Measurements from ENCODE around the gene BMP6. TPM values are rescaled to one million over a fixed set of nuclear protein-coding genes. Genes with fewer than 3 reads are reported as not detected.

The BMP6 gene
- total and polyA plus RNA-seq, 9 donors: 0.51 to 2.4 (median 1.4) TPM

GRCh38 chr6:7763881-7764280, 38.0 kb downstream of the BMP6 start:
- H3K36me3 ChIP-seq (ENCODE audit: control insufficient read depth, insufficient read depth, low read length): no peaks in the 10 kb centered on the region
- H3K4me1 ChIP-seq (ENCODE audit: control insufficient read depth, insufficient read depth, low read length): peaks cover 10% of the 10 kb centered on the region
- whole genome bisulfite sequencing (ENCODE audit: insufficient coverage): 24% methylated on average over 6 of the region's 9 CpGs
- H3K27ac ChIP-seq (ENCODE audit: low read length): peak overlapping the region; percentile 20
- DNase-seq: peak; percentile 83
- H3K27me3 ChIP-seq (ENCODE audit: control insufficient read depth, insufficient read depth, low read length): peaks cover 3% of the 10 kb centered on the region
- H3K4me3 ChIP-seq (ENCODE audit: low read length): no peak overlapping the region
- H3K9me3 ChIP-seq (replicated peaks; ENCODE audit: control insufficient read depth, low read depth, low read length): peaks cover 3% of the 10 kb centered on the region

GRCh38 chr6:7765575-7766325, 39.9 kb downstream of the BMP6 start:
- H3K4me3 ChIP-seq (ENCODE audit: low read length): no peak overlapping the region

GRCh38 chr6:7769702-7770101, 43.8 kb downstream of the BMP6 start:
- Histone ChIP-seq H3K9me3 (replicated peaks; ENCODE audit: control insufficient read depth, low read depth, low read length) (peaks cover 3% of the 10 kb centered on the region), H3K4me3 (ENCODE audit: low read length) (no peak overlapping the region)
- no CpG with 5 or more reads among the region's 3 CpGs for WGBS (ENCODE audit: insufficient coverage)

More at GRCh38 chr6:7765575-7766325, 39.9 kb downstream of the BMP6 start:
- H3K9me3 ChIP-seq (replicated peaks; ENCODE audit: control insufficient read depth, low read depth, low read length): peaks cover 3% of the 10 kb centered on the region
- peak; percentile 32 for DNase-seq
- no peak overlapping the region for H3K27ac ChIP-seq (ENCODE audit: low read length)
- peaks cover 10% of the 10 kb centered on the region for H3K4me1 ChIP-seq (ENCODE audit: control insufficient read depth, insufficient read depth, low read length)
- no peaks in the 10 kb centered on the region for H3K36me3 ChIP-seq (ENCODE audit: control insufficient read depth, insufficient read depth, low read length)
- WGBS (ENCODE audit: insufficient coverage): 45% methylated on average over 8 of the region's 10 CpGs
- peaks cover 3% of the 10 kb centered on the region for H3K27me3 ChIP-seq (ENCODE audit: control insufficient read depth, insufficient read depth, low read length)

GRCh38 chr6:7770111-7770510, 44.2 kb downstream of the BMP6 start:
- 18% methylated on average over 3 of the region's 4 CpGs for WGBS (ENCODE audit: insufficient coverage)
- no peak overlapping the region for H3K4me3 ChIP-seq (ENCODE audit: low read length)
- DNase-seq: peak; percentile 15

More at GRCh38 chr6:7769702-7770101, 43.8 kb downstream of the BMP6 start:
- no peak overlapping the region for H3K27ac ChIP-seq (ENCODE audit: low read length)
- no peaks in the 10 kb centered on the region for H3K36me3 ChIP-seq (ENCODE audit: control insufficient read depth, insufficient read depth, low read length)
- peaks cover 3% of the 10 kb centered on the region for H3K27me3 ChIP-seq (ENCODE audit: control insufficient read depth, insufficient read depth, low read length)
- no peak for DNase-seq
- H3K4me1 ChIP-seq (ENCODE audit: control insufficient read depth, insufficient read depth, low read length): no peaks in the 10 kb centered on the region

GRCh38 chr6:7770601-7771000, 44.7 kb downstream of the BMP6 start:
- no peak for DNase-seq
- Histone ChIP-seq H3K27ac (ENCODE audit: low read length) (no peak overlapping the region), H3K27me3 (ENCODE audit: control insufficient read depth, insufficient read depth, low read length) (peaks cover 3% of the 10 kb centered on the region), H3K4me3 (ENCODE audit: low read length) (no peak overlapping the region), H3K4me1 (ENCODE audit: control insufficient read depth, insufficient read depth, low read length) (no peaks in the 10 kb centered on the region), H3K9me3 (replicated peaks; ENCODE audit: control insufficient read depth, low read depth, low read length) (peaks cover 2% of the 10 kb centered on the region), H3K36me3 (ENCODE audit: control insufficient read depth, insufficient read depth, low read length) (no peaks in the 10 kb centered on the region)
- 80% methylated on average over 1 of the region's 3 CpGs for WGBS (ENCODE audit: insufficient coverage)

More at GRCh38 chr6:7770111-7770510, 44.2 kb downstream of the BMP6 start:
- Histone ChIP-seq H3K4me1 (ENCODE audit: control insufficient read depth, insufficient read depth, low read length) (no peaks in the 10 kb centered on the region), H3K27me3 (ENCODE audit: control insufficient read depth, insufficient read depth, low read length) (peaks cover 3% of the 10 kb centered on the region), H3K9me3 (replicated peaks; ENCODE audit: control insufficient read depth, low read depth, low read length) (peaks cover 3% of the 10 kb centered on the region), H3K36me3 (ENCODE audit: control insufficient read depth, insufficient read depth, low read length) (no peaks in the 10 kb centered on the region), H3K27ac (ENCODE audit: low read length) (no peak overlapping the region)

GRCh38 chr6:7773322-7773721, 47.4 kb downstream of the BMP6 start:
- Histone ChIP-seq H3K27ac (ENCODE audit: low read length) (no peak overlapping the region), H3K36me3 (ENCODE audit: control insufficient read depth, insufficient read depth, low read length) (no peaks in the 10 kb centered on the region), H3K4me1 (ENCODE audit: control insufficient read depth, insufficient read depth, low read length) (no peaks in the 10 kb centered on the region), H3K27me3 (ENCODE audit: control insufficient read depth, insufficient read depth, low read length) (peaks cover 2% of the 10 kb centered on the region), H3K4me3 (ENCODE audit: low read length) (no peak overlapping the region), H3K9me3 (replicated peaks; ENCODE audit: control insufficient read depth, low read depth, low read length) (no peaks in the 10 kb centered on the region)
- DNase-seq: no peak
- 64% methylated on average over 2 of the region's 3 CpGs for WGBS (ENCODE audit: insufficient coverage)

- Histone ChIP-seq H3K27ac (ENCODE audit: low read length) (no peak overlapping the region), H3K9me3 (replicated peaks; ENCODE audit: control insufficient read depth, low read depth, low read length) (no peaks in the 10 kb centered on the region), H3K4me1 (ENCODE audit: control insufficient read depth, insufficient read depth, low read length) (no peaks in the 10 kb centered on the region), H3K36me3 (ENCODE audit: control insufficient read depth, insufficient read depth, low read length) (no peaks in the 10 kb centered on the region), H3K27me3 (ENCODE audit: control insufficient read depth, insufficient read depth, low read length) (peaks cover 2% of the 10 kb centered on the region), H3K4me3 (ENCODE audit: low read length) (no peak overlapping the region)
- DNase-seq: no peak
- WGBS (ENCODE audit: insufficient coverage): 80% methylated on average over 2 of the region's 9 CpGs
Observed at GRCh38 chr6:7773914-7774313, 48.0 kb downstream of the BMP6 start.

GRCh38 chr6:7776509-7776908, 50.6 kb downstream of the BMP6 start:
- no peaks in the 10 kb centered on the region for H3K36me3 ChIP-seq (ENCODE audit: control insufficient read depth, insufficient read depth, low read length)
- H3K27ac ChIP-seq (ENCODE audit: low read length): no peak overlapping the region
- no peaks in the 10 kb centered on the region for H3K4me1 ChIP-seq (ENCODE audit: control insufficient read depth, insufficient read depth, low read length)
- no CpG with 5 or more reads among the region's 2 CpGs for WGBS (ENCODE audit: insufficient coverage)
- no peaks in the 10 kb centered on the region for H3K9me3 ChIP-seq (replicated peaks; ENCODE audit: control insufficient read depth, low read depth, low read length)
- H3K27me3 ChIP-seq (ENCODE audit: control insufficient read depth, insufficient read depth, low read length): peaks cover 2% of the 10 kb centered on the region
- H3K4me3 ChIP-seq (ENCODE audit: low read length): no peak overlapping the region
- no peak for DNase-seq

GRCh38 chr6:7777074-7777473, 51.2 kb downstream of the BMP6 start:
- Histone ChIP-seq H3K27me3 (ENCODE audit: control insufficient read depth, insufficient read depth, low read length) (peaks cover 2% of the 10 kb centered on the region), H3K4me1 (ENCODE audit: control insufficient read depth, insufficient read depth, low read length) (no peaks in the 10 kb centered on the region), H3K36me3 (ENCODE audit: control insufficient read depth, insufficient read depth, low read length) (no peaks in the 10 kb centered on the region), H3K27ac (ENCODE audit: low read length) (no peak overlapping the region), H3K9me3 (replicated peaks; ENCODE audit: control insufficient read depth, low read depth, low read length) (no peaks in the 10 kb centered on the region), H3K4me3 (ENCODE audit: low read length) (no peak overlapping the region)
- DNase-seq: no peak
- no CpG with 5 or more reads among the region's 4 CpGs for WGBS (ENCODE audit: insufficient coverage)

- no peaks in the 10 kb centered on the region for H3K36me3 ChIP-seq (ENCODE audit: control insufficient read depth, insufficient read depth, low read length)
- 75% methylated on average over 4 of the region's 6 CpGs for WGBS (ENCODE audit: insufficient coverage)
- peaks cover 8% of the 10 kb centered on the region for H3K4me1 ChIP-seq (ENCODE audit: control insufficient read depth, insufficient read depth, low read length)
- H3K9me3 ChIP-seq (replicated peaks; ENCODE audit: control insufficient read depth, low read depth, low read length): no peaks in the 10 kb centered on the region
- no peak overlapping the region for H3K27ac ChIP-seq (ENCODE audit: low read length)
- H3K27me3 ChIP-seq (ENCODE audit: control insufficient read depth, insufficient read depth, low read length): peaks cover 2% of the 10 kb centered on the region
- H3K4me3 ChIP-seq (ENCODE audit: low read length): no peak overlapping the region
- DNase-seq: no peak
Observed at GRCh38 chr6:7781240-7781639, 55.3 kb downstream of the BMP6 start.

Data from muscle of leg (tissue), 11 donors.